H1 (cell line): ENCODE measurements around the gene MED12L. TPM values are rescaled to one million over a fixed set of nuclear protein-coding genes. Genes with fewer than 3 reads are reported as not detected.

ENCODE experiments used
- CTCF ChIA-PET: fragments of 300-600 bp; sonication (Branson Sonifier 250); formaldehyde crosslinking; loops from one replicate; lab custom pipeline; 2021; ENCODE audit not compliant: partially characterized antibody; lab: Charles Lee
- POLR2A ChIA-PET: fragments of 300-600 bp; sonication (Branson Sonifier 250); formaldehyde crosslinking; loops from one replicate; lab custom pipeline; 2021; ENCODE audit warnings: inconsistent platforms; ENCODE audit not compliant: partially characterized antibody; lab: Charles Lee
- DNase-seq, 2 experiments: peaks; one replicate each; pipeline versions ENCODE4 v3.0.0 to v3.0.0-alpha.2; 2010 to 2022; ENCODE audit warnings: low spot score in 2 of 2, low read depth in 1 of 2, mixed read lengths in 1 of 2
- FAIRE-seq: peaks from 2 replicates; lab custom pipeline; 2011; peaks lifted over from hg19 to GRCh38; lab: Jason Lieb, UNC
- H2AFZ ChIP-seq: 2 replicates; pipeline ENCODE4 v1.8.1; 2012; ENCODE audit warnings: low read length, inconsistent platforms
- H2AK5ac ChIP-seq: 2 replicates; pipeline ENCODE4 v1.6.1; 2013; ENCODE audit warnings: low read depth, low read length
- H2BK120ac ChIP-seq: replicated peaks from 2 replicates; pipeline ENCODE3; 2013; ENCODE audit warnings: low read depth, low read length, inconsistent platforms
- H2BK12ac ChIP-seq: 2 replicates; pipeline ENCODE4 v1.6.1; 2013; ENCODE audit warnings: low read depth, low read length
- H2BK15ac ChIP-seq: 2 replicates; pipeline ENCODE4 v1.6.1; 2013; ENCODE audit warnings: low read length
- H2BK20ac ChIP-seq: 2 replicates; pipeline ENCODE4 v1.6.1; 2013; ENCODE audit warnings: low read length
- H2BK5ac ChIP-seq: 2 replicates; pipeline ENCODE4 v1.6.1; 2013; ENCODE audit warnings: low read depth, low read length
- H3K14ac ChIP-seq: 2 replicates; pipeline ENCODE4 v1.6.1; 2013; ENCODE audit warnings: inconsistent platforms; ENCODE audit not compliant: insufficient read length
- H3K18ac ChIP-seq: 2 replicates; pipeline ENCODE4 v1.6.1; 2013; ENCODE audit warnings: low read length; ENCODE audit errors: extremely low read depth
- H3K23ac ChIP-seq: 2 replicates; pipeline ENCODE4 v1.6.1; 2013; ENCODE audit warnings: inconsistent platforms; ENCODE audit not compliant: insufficient read length
- H3K23me2 ChIP-seq: 2 replicates; pipeline ENCODE4 v1.6.1; 2013; ENCODE audit warnings: low read depth, low read length
- H3K27ac ChIP-seq: 2 replicates; pipeline ENCODE4 v1.6.1; 2011; ENCODE audit warnings: low read depth, low read length, inconsistent platforms
- H3K27me3 ChIP-seq, 4 experiments: replicated peaks in 1 of 4; 1 replicate in 1 of 4; 2 replicates in 3 of 4; pipeline versions ENCODE4 v1.6.1 to v1.8.1; 2011 to 2013; ENCODE audit warnings: low read length in 3 of 4, mild to moderate bottlenecking in 3 of 4, inconsistent platforms in 2 of 4, mixed read lengths in 2 of 4, moderate library complexity in 1 of 4; ENCODE audit not compliant: control insufficient read depth in 3 of 4, insufficient read depth in 3 of 4; ENCODE audit errors: extremely low read depth in 1 of 4
- H3K36me3 ChIP-seq, 4 experiments: 2 replicates each; pipeline versions ENCODE4 v1.6.1 to v1.8.1; 2011 to 2013; ENCODE audit warnings: mild to moderate bottlenecking in 4 of 4, low read length in 3 of 4, moderate library complexity in 2 of 4, control low read depth in 1 of 4, inconsistent platforms in 1 of 4; ENCODE audit not compliant: insufficient read depth in 4 of 4, control insufficient read depth in 2 of 4
- H3K4ac ChIP-seq: replicated peaks from 2 replicates; pipeline ENCODE3; 2013; ENCODE audit warnings: low read length, low read depth, mixed read lengths, inconsistent platforms; ENCODE audit not compliant: insufficient read length
- H3K4me1 ChIP-seq, 4 experiments: replicated peaks in 1 of 4; 1 replicate in 1 of 4; 2 replicates in 3 of 4; pipeline versions ENCODE4 v1.6.1 to v1.8.1; 2011 to 2013; ENCODE audit warnings: low read length in 3 of 4, inconsistent platforms in 2 of 4, mixed read lengths in 1 of 4; ENCODE audit not compliant: insufficient read depth in 4 of 4, control insufficient read depth in 3 of 4
- H3K4me2 ChIP-seq, 2 experiments: 2 replicates each; pipeline versions ENCODE4 v1.6.1 to v1.8.1; 2011 to 2013; ENCODE audit warnings: low read depth in 2 of 2, low read length in 2 of 2, control low read depth in 1 of 2, inconsistent platforms in 1 of 2, mild to moderate bottlenecking in 1 of 2; ENCODE audit not compliant: insufficient read depth in 1 of 2
- H3K4me3 ChIP-seq, 4 experiments: fragments of 200-600, 300-600 bp in 1 of 4; sonication (generic), shearing (Covaris generic), sonication (Bioruptor Twin) in 1 of 4; 2 replicates each; pipeline versions ENCODE4 v1.5.1 to v1.8.1; 2011 to 2016; ENCODE audit warnings: low read length in 4 of 4, low read depth in 3 of 4, control low read depth in 2 of 4, inconsistent platforms in 2 of 4, mild to moderate bottlenecking in 2 of 4, mixed read lengths in 1 of 4, moderate library complexity in 1 of 4; ENCODE audit not compliant: insufficient read depth in 2 of 4; ENCODE audit errors: extremely low read depth in 1 of 4
- H3K56ac ChIP-seq: replicated peaks from 2 replicates; pipeline ENCODE3; 2013; ENCODE audit warnings: low read depth, mild to moderate bottlenecking, mixed read lengths, low read length, inconsistent platforms; ENCODE audit not compliant: insufficient read length
- H3K79me1 ChIP-seq: 2 replicates; pipeline ENCODE4 v1.6.1; 2013; ENCODE audit warnings: low read depth, low read length, control low read depth
- H3K79me2 ChIP-seq, 2 experiments: 2 replicates each; pipeline versions ENCODE4 v1.6.1 to v1.8.1; 2012 to 2013; ENCODE audit warnings: low read length in 2 of 2, mild to moderate bottlenecking in 2 of 2, inconsistent platforms in 1 of 2; ENCODE audit not compliant: insufficient read depth in 2 of 2, control insufficient read depth in 1 of 2
- H3K9ac ChIP-seq, 4 experiments: replicated peaks in 1 of 4; 1 replicate in 1 of 4; 2 replicates in 3 of 4; pipeline versions ENCODE4 v1.6.1 to v1.8.1; 2011 to 2013; ENCODE audit warnings: low read depth in 3 of 4, low read length in 3 of 4, control low read depth in 2 of 4, mild to moderate bottlenecking in 2 of 4, moderate library complexity in 2 of 4, inconsistent platforms in 1 of 4; ENCODE audit errors: extremely low read depth in 1 of 4
- H3K9me3 ChIP-seq, 2 experiments: 2 replicates each; pipeline versions ENCODE4 v1.6.1 to v1.8.1; 2012 to 2013; ENCODE audit warnings: mild to moderate bottlenecking in 2 of 2, moderate library complexity in 2 of 2, control low read depth in 1 of 2, inconsistent platforms in 1 of 2, low read depth in 1 of 2, low read length in 1 of 2, mixed read lengths in 1 of 2; ENCODE audit not compliant: insufficient read depth in 2 of 2
- H4K20me1 ChIP-seq, 2 experiments: replicated peaks in 1 of 2; 2 replicates each; pipeline versions ENCODE3 to v1.8.1; 2011 to 2013; ENCODE audit warnings: inconsistent platforms in 2 of 2, low read length in 2 of 2, mild to moderate bottlenecking in 1 of 2; ENCODE audit not compliant: insufficient read depth in 2 of 2, control insufficient read depth in 1 of 2
- H4K5ac ChIP-seq: 2 replicates; pipeline ENCODE4 v1.6.1; 2013; ENCODE audit warnings: low read length, low read depth, mixed read lengths, inconsistent platforms; ENCODE audit not compliant: insufficient read length
- H4K8ac ChIP-seq: 2 replicates; pipeline ENCODE4 v1.8.0; 2013; ENCODE audit warnings: mild to moderate bottlenecking, moderate library complexity, low read length, inconsistent platforms; ENCODE audit not compliant: insufficient read depth; ENCODE audit errors: extremely low read depth
- H4K91ac ChIP-seq: replicated peaks from 2 replicates; pipeline ENCODE3; 2013; ENCODE audit warnings: low read length, mixed read lengths, inconsistent platforms; ENCODE audit not compliant: insufficient read length
- CEBPB ChIP-seq: IDR thresholded peaks from 2 replicates; pipeline ENCODE4 v1.6.1; 2012; ENCODE audit warnings: low read depth, low read length
- RAD21 ChIP-seq, 2 experiments: IDR thresholded peaks in 1 of 2; conservative IDR thresholded peaks in 1 of 2; 2 replicates each; pipeline ENCODE4 v1.6.1; 2011; ENCODE audit warnings: low read depth in 2 of 2, low read length in 2 of 2, improper control_type of control experiment in 1 of 2, inconsistent platforms in 1 of 2, mild to moderate bottlenecking in 1 of 2, moderate library complexity in 1 of 2
- RBBP5 ChIP-seq: IDR thresholded peaks from 2 replicates; pipeline ENCODE4 v1.7.1; 2012; ENCODE audit warnings: low read depth, mild to moderate bottlenecking, inconsistent platforms, low read length, moderate library complexity, borderline replicate concordance
- WGBS, 2 experiments: shearing (Covaris generic) in 1 of 2; methylation state at CpG; one replicate each; pipeline versions ENCODE4 v1.1.6 to v1.1.7; 2013 to 2015; ENCODE audit warnings: low lambda C conversion rate in 2 of 2, mixed read lengths in 2 of 2, inconsistent platforms in 1 of 2, low coverage in 1 of 2, missing lambda C conversion rate in 1 of 2; ENCODE audit not compliant: insufficient replicate concordance in 2 of 2, insufficient coverage in 1 of 2, insufficient read length in 1 of 2; ENCODE audit errors: extremely low coverage in 1 of 2, missing lambda C conversion rate in 1 of 2; 5-methylcytosine and 5-hydroxymethylcytosine counted together
- polyA plus RNA-seq, 7 experiments: library from polyadenylated mRNA; depleted of rRNA in 3 of 7; stranded (reverse) in 5 of 7; unstranded in 2 of 7; fragments of >200 nt in 5 of 7; fragments of 200-250 nt in 2 of 7; gene quantifications; 1 replicate in 5 of 7; 2 replicates in 1 of 7; 4 replicates in 1 of 7; pipeline versions ENCODE4 v1.2.1 to v1.2.3, GENCODE V29; 2011 to 2013; ENCODE audit warnings: missing spikeins in 2 of 7, mixed read lengths in 2 of 7
- total RNA-seq: library from RNA; stranded (reverse); fragmentation: NEBNext Ultra II Directional; extraction: Animal tissue kit (Norgen Biotek cat#: 25700); gene quantifications from 2 replicates; pipeline ENCODE4 v1.2.1, GENCODE V29; 2021

Gene MED12L
- total and polyA plus RNA-seq, 2 of the 8 experiments (the other 6 are each of a cell fraction or from before 2014, with no cell fraction given): 3.6 to 26.2 TPM

DNA sequence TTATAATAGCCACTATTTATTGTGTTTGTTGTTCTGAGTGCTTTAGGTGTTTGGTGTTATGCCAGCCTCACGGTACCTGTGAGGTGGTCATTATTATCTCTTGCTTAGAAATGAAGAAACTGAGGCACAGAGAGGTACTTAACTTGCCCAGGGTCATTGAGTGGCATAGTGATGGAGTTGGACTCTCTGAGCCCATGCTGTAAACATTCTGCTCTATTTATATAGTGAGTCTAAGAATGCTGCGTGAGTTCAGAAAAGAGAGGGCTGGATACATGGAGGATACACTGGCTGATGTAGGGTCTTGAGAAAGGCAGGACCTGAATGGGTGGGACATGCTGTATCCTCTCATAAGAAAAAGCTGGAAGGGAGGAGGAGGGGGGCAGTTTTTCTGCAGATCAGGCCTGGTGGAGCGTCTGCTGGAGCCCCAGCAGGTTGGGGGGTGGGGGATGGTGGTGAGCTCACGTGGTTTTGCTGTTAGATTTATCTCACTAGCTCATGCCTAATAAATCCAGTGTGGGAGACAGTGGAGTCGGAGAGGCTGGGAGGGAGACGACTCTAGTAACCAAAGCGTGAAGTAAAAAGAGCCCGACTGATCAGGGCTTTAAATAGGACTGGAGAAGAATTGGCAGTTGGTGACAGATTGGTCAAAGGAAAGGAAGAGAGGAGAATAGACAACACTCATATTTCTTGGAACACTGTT lies 16.0 kb downstream of the MED12L start:
- ChIA-PET POLR2A (interaction anchor here (1.2 to 1.8 kb wide), 2 partner anchors 10 to 14 kb away, joined by 4 read pairs; no protein-coding TSS in a partner anchor), CTCF (interaction anchor here (0.9 to 4.2 kb wide), 3 partner anchors 8 to 14 kb away, joined by 3 to 22 read pairs (median 3); partner anchors contain the start of gene MED12L)
- Histone ChIP-seq H3K4ac (no peak overlapping the region), H3K9ac (no peak overlapping the region), H2BK5ac (no peak overlapping the region), H2BK120ac (no peak overlapping the region), H3K79me2 (peaks cover 13 to 98% of the 10 kb centered on the region in 2 experiments; a peak in 3 of 4 replicates), H2AK5ac (no peak overlapping the region), H3K23me2 (no peaks in the 10 kb centered on the region), H4K8ac (no peak overlapping the region), H4K91ac (no peak overlapping the region), H3K23ac (no peak overlapping the region), H3K4me3 (no peak overlapping the region), H3K14ac (no peak overlapping the region), H3K36me3 (no peaks in the 10 kb centered on the region; a peak in 1 of 8 replicates), H3K4me2 (no peak overlapping the region), H3K4me1 (peaks cover 0 to 9% (median 7%) of the 10 kb centered on the region in 4 experiments; a peak in 5 of 7 replicates), H3K27me3 (no peaks in the 10 kb centered on the region), H2BK20ac (no peak overlapping the region), H4K20me1 (peaks cover 2% of the 10 kb centered on the region in 2 experiments), H3K18ac (no peak overlapping the region), H3K27ac (no peak overlapping the region), H2AFZ (no peak overlapping the region), H3K79me1 (peaks cover 33% of the 10 kb centered on the region; the same call in 1 of the 2 replicates), H2BK12ac (no peak overlapping the region), H3K9me3 (no peaks in the 10 kb centered on the region), H2BK15ac (no peak overlapping the region), H4K5ac (no peak overlapping the region), H3K56ac (no peak overlapping the region)
- DNase-seq (no peak), FAIRE-seq (no peak)
- 85% methylated on average over 7 of the region's 8 CpGs; no CpG with 5 or more reads in 1 of the 2 experiments for WGBS, 2 experiments
- TF ChIP-seq RBBP5 (no peak), CEBPB (no peak), RAD21 (IDR thresholded peaks at IDR 0.05 in 1 of 2, conservative IDR thresholded peaks at IDR 0.05 in 1 of 2; ENCODE audit: low read depth in 2 of 2, low read length in 2 of 2) (no peak)
